Neuronal stem cell (in vitro differentiated cells): Measurements from ENCODE around the gene FAM168A.

Experiments used
- DNase-seq: peaks from one replicate; pipeline ENCODE4 v3.0.0-alpha.2; 2013; ENCODE audit warnings: low spot score
- H2AFZ ChIP-seq: one replicate; pipeline ENCODE4 v1.6.1; 2013; ENCODE audit warnings: mild to moderate bottlenecking, low read length, inconsistent platforms
- H2AK5ac ChIP-seq: 2 replicates; pipeline ENCODE4 v1.6.1; 2013; ENCODE audit warnings: low read depth, mild to moderate bottlenecking, inconsistent platforms, low read length, moderate library complexity, mixed read lengths
- H2BK120ac ChIP-seq: 2 replicates; pipeline ENCODE4 v1.6.1; 2013; ENCODE audit warnings: low read depth, mild to moderate bottlenecking, inconsistent platforms, low read length, moderate library complexity, mixed read lengths
- H2BK12ac ChIP-seq: one replicate; pipeline ENCODE4 v1.6.1; 2013; ENCODE audit warnings: low read length, inconsistent platforms
- H2BK15ac ChIP-seq: 2 replicates; pipeline ENCODE4 v1.6.1; 2013; ENCODE audit warnings: mild to moderate bottlenecking, low read length, inconsistent platforms, mixed read lengths
- H2BK5ac ChIP-seq: one replicate; pipeline ENCODE4 v1.6.1; 2013; ENCODE audit warnings: inconsistent platforms, mild to moderate bottlenecking, low read length, moderate library complexity
- H3K14ac ChIP-seq: one replicate; pipeline ENCODE4 v1.6.1; 2013; ENCODE audit warnings: low read length, inconsistent platforms
- H3K18ac ChIP-seq: 2 replicates; pipeline ENCODE4 v1.6.1; 2013; ENCODE audit warnings: low read length, inconsistent platforms
- H3K23ac ChIP-seq: 2 replicates; pipeline ENCODE4 v1.6.1; 2013; ENCODE audit warnings: low read depth, mild to moderate bottlenecking, mixed read lengths, low read length, inconsistent platforms; ENCODE audit not compliant: poor library complexity
- H3K27ac ChIP-seq: replicated peaks from 3 replicates; pipeline ENCODE4 v1.5.1; 2013; ENCODE audit warnings: low read length, inconsistent platforms
- H3K27me3 ChIP-seq, 3 experiments: 2 replicates each; pipeline ENCODE4 v1.6.1; 2013; ENCODE audit warnings: low read length in 3 of 3, mild to moderate bottlenecking in 2 of 3, inconsistent platforms in 1 of 3, low read depth in 1 of 3, mixed read lengths in 1 of 3, moderate library complexity in 1 of 3; ENCODE audit not compliant: control insufficient read depth in 3 of 3, insufficient read depth in 3 of 3
- H3K36me3 ChIP-seq, 2 donors: replicated peaks in 1 of 2; 2 replicates each; pipeline ENCODE4 v1.6.1; 2013; ENCODE audit warnings: low read length in 2 of 2; ENCODE audit not compliant: control insufficient read depth in 2 of 2, insufficient read depth in 2 of 2
- H3K4ac ChIP-seq: 2 replicates; pipeline ENCODE4 v1.6.1; 2013; ENCODE audit warnings: inconsistent platforms, mild to moderate bottlenecking, low read length, moderate library complexity
- H3K4me1 ChIP-seq, 2 donors: 1 replicate in 1 of 2; 2 replicates in 1 of 2; pipeline ENCODE4 v1.6.1; 2013; ENCODE audit warnings: low read length in 2 of 2, low read depth in 1 of 2; ENCODE audit not compliant: control insufficient read depth in 2 of 2, insufficient read depth in 1 of 2
- H3K4me2 ChIP-seq: one replicate; pipeline ENCODE4 v1.6.1; 2013; ENCODE audit warnings: mild to moderate bottlenecking, low read length, inconsistent platforms; ENCODE audit not compliant: insufficient read depth, poor library complexity, severe bottlenecking
- H3K4me3 ChIP-seq, 2 donors: 2 replicates each; pipeline ENCODE4 v1.5.1; 2013; ENCODE audit warnings: low read length in 2 of 2, mild to moderate bottlenecking in 2 of 2, inconsistent platforms in 1 of 2, moderate library complexity in 1 of 2
- H3K79me1 ChIP-seq: one replicate; pipeline ENCODE4 v1.6.1; 2013; ENCODE audit warnings: low read depth, mild to moderate bottlenecking, inconsistent platforms, low read length, moderate library complexity
- H3K9ac ChIP-seq: one replicate; pipeline ENCODE4 v1.6.1; 2013; ENCODE audit warnings: mild to moderate bottlenecking, low read depth, low read length, inconsistent platforms; ENCODE audit not compliant: poor library complexity
- H3K9me3 ChIP-seq, 2 donors: replicated peaks in 1 of 2; 2 replicates each; pipeline versions ENCODE3 to v1.6.1; 2013; ENCODE audit warnings: low read length in 2 of 2, mild to moderate bottlenecking in 2 of 2, inconsistent platforms in 1 of 2, low read depth in 1 of 2, mixed read lengths in 1 of 2, moderate library complexity in 1 of 2; ENCODE audit not compliant: control insufficient read depth in 2 of 2, insufficient read depth in 1 of 2
- H4K8ac ChIP-seq: one replicate; pipeline ENCODE4 v1.6.1; 2013; ENCODE audit warnings: low read depth, mild to moderate bottlenecking, inconsistent platforms, low read length, moderate library complexity
- H4K91ac ChIP-seq: one replicate; pipeline ENCODE4 v1.6.1; 2013; ENCODE audit warnings: low read length, low read depth, mild to moderate bottlenecking, inconsistent platforms; ENCODE audit not compliant: poor library complexity
- WGBS, 2 donors: extraction: QIAGEN DNeasy Blood & Tissue Kit; methylation state at CpG; one replicate each; pipeline ENCODE4 v1.1.7; 2013; ENCODE audit warnings: missing lambda C conversion rate in 2 of 2, mixed read lengths in 1 of 2; ENCODE audit not compliant: insufficient read length in 2 of 2, insufficient replicate concordance in 1 of 2; ENCODE audit errors: extremely low coverage in 2 of 2; 5-methylcytosine and 5-hydroxymethylcytosine counted together

The FAM168A gene

GRCh38 chr11:73394416-73395296 is 203.3 kb downstream of the FAM168A start:
- peak overlapping the region; percentile 84 for H3K9ac ChIP-seq
- no peaks in the 10 kb centered on the region for H3K9me3 ChIP-seq
- no peak overlapping the region for H2BK15ac ChIP-seq
- no peak overlapping the region for H4K91ac ChIP-seq
- peaks cover 12 to 49% of the 10 kb centered on the region in 2 donors for H3K36me3 ChIP-seq
- H2BK5ac ChIP-seq: peak overlapping the region; percentile 71
- WGBS, 2 donors: no CpG with 5 or more reads among the region's 34 CpGs
- H3K23ac ChIP-seq: peak overlapping the region; percentile 13
- no peak overlapping the region for H3K4me3 ChIP-seq
- no peaks in the 10 kb centered on the region for H3K27me3 ChIP-seq
- H2BK120ac ChIP-seq: no peak overlapping the region
- H2AK5ac ChIP-seq: peak overlapping the region; percentile 16
- H4K8ac ChIP-seq: no peak overlapping the region
- no peak overlapping the region for H3K4ac ChIP-seq
- no peak overlapping the region for H3K4me2 ChIP-seq
- no peaks in the 10 kb centered on the region for H3K4me1 ChIP-seq
- H3K18ac ChIP-seq: no peak overlapping the region
- no peak overlapping the region for H2AFZ ChIP-seq
- peak overlapping the region; percentile 31 for H3K14ac ChIP-seq
- peaks cover 8% of the 10 kb centered on the region for H3K79me1 ChIP-seq
- no peak for DNase-seq
- H2BK12ac ChIP-seq: no peak overlapping the region
- no peak overlapping the region for H3K27ac ChIP-seq

GRCh38 chr11:73393479-73394415 is 204.2 kb downstream of the FAM168A start:
- H3K4me1 ChIP-seq: no peaks in the 10 kb centered on the region
- H3K79me1 ChIP-seq: peaks cover 12% of the 10 kb centered on the region
- H3K27ac ChIP-seq: no peak overlapping the region
- peak overlapping the region; percentile 71 for H2BK5ac ChIP-seq
- DNase-seq: peak; percentile 63
- H3K36me3 ChIP-seq: peaks cover 12 to 49% of the 10 kb centered on the region in 2 donors
- H3K23ac ChIP-seq: peak overlapping the region; percentile 32
- no peak overlapping the region for H2BK12ac ChIP-seq
- H3K14ac ChIP-seq: no peak overlapping the region
- no peaks in the 10 kb centered on the region for H3K9me3 ChIP-seq
- no peak overlapping the region for H2BK120ac ChIP-seq
- WGBS, 2 donors: no CpG with 5 or more reads among the region's 16 CpGs
- no peak overlapping the region for H4K8ac ChIP-seq
- H3K4me2 ChIP-seq: no peak overlapping the region
- peak overlapping the region; percentile 15 for H3K9ac ChIP-seq
- H3K18ac ChIP-seq: peak overlapping the region; percentile 15
- no peak overlapping the region for H4K91ac ChIP-seq
- H2AK5ac ChIP-seq: peak overlapping the region; percentile 16
- peak overlapping the region; percentile 7 for H2BK15ac ChIP-seq
- no peak overlapping the region for H2AFZ ChIP-seq
- H3K27me3 ChIP-seq: no peaks in the 10 kb centered on the region
- no peak overlapping the region for H3K4me3 ChIP-seq
- peak overlapping the region; percentile 38 for H3K4ac ChIP-seq

- Histone ChIP-seq H2AK5ac (no peak overlapping the region), H3K27me3 (no peaks in the 10 kb centered on the region), H2AFZ (no peak overlapping the region), H3K9me3 (no peaks in the 10 kb centered on the region), H3K23ac (peak overlapping the region; percentile 82), H3K36me3 (peaks cover 12 to 55% of the 10 kb centered on the region in 2 donors), H3K4me2 (no peak overlapping the region), H4K91ac (no peak overlapping the region), H3K4me1 (no peaks in the 10 kb centered on the region), H3K18ac (peak overlapping the region; percentile 27), H2BK15ac (peak overlapping the region; percentile 7), H2BK12ac (no peak overlapping the region), H3K4ac (no peak overlapping the region), H3K9ac (peak overlapping the region; percentile 51), H3K4me3 (no peak overlapping the region), H2BK120ac (no peak overlapping the region), H3K79me1 (peaks cover 13% of the 10 kb centered on the region), H3K27ac (no peak overlapping the region), H4K8ac (no peak overlapping the region), H3K14ac (no peak overlapping the region), H2BK5ac (no peak overlapping the region)
- no CpG with 5 or more reads among the region's 7 CpGs for WGBS, 2 donors
- no peak for DNase-seq
Measured at GRCh38 chr11:73393011-73393380, 204.9 kb downstream of the FAM168A start.
